Glutamatergic neuron (in vitro differentiated cells): ENCODE results near the gene ABHD11. TPM values are rescaled to one million over a fixed set of nuclear protein-coding genes. Genes with fewer than 3 reads are reported as not detected.
A peak's percentile ranks its signal among the peaks of the same experiment; 100 is the strongest.
"Not testable (repeated sequence)": the region's sequence is repeated elsewhere in the genome, so short reads cannot be mapped to it uniquely, and the experiment has no call there.

Experiments
- DNase-seq: peaks from one replicate; pipeline ENCODE4 v3.0.0; 2022
- H3K27ac Mint-ChIP-seq: one replicate; pipeline ENCODE4 v1.8.0; 2020; ENCODE audit warnings: mild to moderate bottlenecking, mixed read lengths, inconsistent platforms; ENCODE audit not compliant: unreplicated experiment
- H3K27me3 Mint-ChIP-seq: one replicate; pipeline ENCODE4 v1.8.0; 2020; ENCODE audit warnings: mild to moderate bottlenecking, moderate library complexity, mixed read lengths, inconsistent platforms; ENCODE audit not compliant: unreplicated experiment
- H3K36me3 Mint-ChIP-seq: one replicate; pipeline ENCODE4 v1.8.0; 2020; ENCODE audit warnings: mild to moderate bottlenecking, mixed read lengths, inconsistent platforms; ENCODE audit not compliant: unreplicated experiment
- H3K4me1 Mint-ChIP-seq: one replicate; pipeline ENCODE4 v1.8.0; 2020; ENCODE audit warnings: mild to moderate bottlenecking, low read depth, mixed read lengths, inconsistent platforms; ENCODE audit not compliant: unreplicated experiment
- H3K4me3 Mint-ChIP-seq: one replicate; pipeline ENCODE4 v1.8.0; 2020; ENCODE audit warnings: mild to moderate bottlenecking, mixed read lengths, inconsistent platforms; ENCODE audit not compliant: unreplicated experiment
- H3K9me3 Mint-ChIP-seq: one replicate; pipeline ENCODE4 v1.8.0; 2020; ENCODE audit warnings: mild to moderate bottlenecking, moderate library complexity, mixed read lengths, inconsistent platforms; ENCODE audit not compliant: unreplicated experiment
- long read RNA-seq: library from polyadenylated mRNA; unstranded; transcript quantifications from one replicate; pipeline ENCODE4 v2.0.0, GENCODE V29; 2020; ENCODE audit not compliant: unreplicated experiment
- total RNA-seq: library from RNA; stranded (reverse); fragmentation: NEBNext Ultra II Directional; extraction: Animal tissue kit (Norgen Biotek cat#: 25700); gene quantifications from one replicate; pipeline ENCODE4 v1.2.1, GENCODE V29; 2021; ENCODE audit not compliant: unreplicated experiment
- TF ChIP-seq, protein P1 (sequence below): fragments of 200-600 bp; sonication (generic); IDR thresholded peaks from one replicate; pipeline ENCODE4 v1.5.0; 2021; ENCODE audit not compliant: partially characterized antibody, unreplicated experiment

ABHD11 gene, protein sequence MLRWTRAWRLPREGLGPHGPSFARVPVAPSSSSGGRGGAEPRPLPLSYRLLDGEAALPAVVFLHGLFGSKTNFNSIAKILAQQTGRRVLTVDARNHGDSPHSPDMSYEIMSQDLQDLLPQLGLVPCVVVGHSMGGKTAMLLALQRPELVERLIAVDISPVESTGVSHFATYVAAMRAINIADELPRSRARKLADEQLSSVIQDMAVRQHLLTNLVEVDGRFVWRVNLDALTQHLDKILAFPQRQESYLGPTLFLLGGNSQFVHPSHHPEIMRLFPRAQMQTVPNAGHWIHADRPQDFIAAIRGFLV
- total RNA-seq = 13.9 TPM
- long read RNA-seq, partial matches to known transcripts = 1 of 7 reads
- long read RNA-seq, other reads (novel, unspliced or antisense) = 4 of 7 reads

DNA sequence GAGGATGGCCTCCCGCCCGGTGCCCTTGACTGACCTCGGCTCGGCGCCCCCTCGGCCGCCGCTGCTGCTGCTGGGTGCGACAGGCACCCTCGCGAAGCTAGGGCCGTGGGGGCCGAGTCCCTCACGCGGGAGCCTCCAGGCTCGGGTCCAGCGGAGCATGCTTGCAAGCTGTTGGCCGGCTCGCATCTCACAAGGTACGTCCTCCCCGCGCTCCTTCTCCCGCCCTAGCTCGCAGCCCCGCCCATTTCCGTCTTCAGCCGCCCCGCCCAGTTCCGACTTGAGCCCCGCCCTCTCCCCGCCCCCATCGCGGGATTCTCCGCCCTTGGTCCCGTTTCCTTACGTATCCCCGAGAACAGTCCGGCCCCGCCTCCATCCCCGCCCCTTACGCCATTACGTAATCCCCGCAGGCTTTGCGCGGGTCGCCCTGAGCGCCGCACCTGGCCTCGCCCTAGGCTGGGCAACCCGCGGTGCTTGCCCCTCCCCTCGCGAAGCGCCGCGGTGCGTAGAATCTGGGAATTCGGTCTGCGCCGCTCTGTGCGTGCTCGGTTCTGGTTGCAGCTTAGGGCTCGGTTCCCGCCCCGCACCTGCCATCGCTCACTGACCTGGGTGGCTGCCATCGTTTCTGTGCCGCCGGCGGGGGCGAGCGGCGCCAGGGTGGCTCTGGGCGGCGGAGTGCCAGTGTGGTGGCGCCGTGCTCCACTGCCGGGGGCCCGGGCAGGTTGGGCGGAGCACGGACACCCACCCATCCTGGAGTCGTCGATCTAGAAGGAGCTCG lies at the start of gene ABHD11:
Gene ABHD11 (minus strand): TSS at position 191 of the 775 bp plus-strand sequence. CDS start 32 bp downstream, at position 159.
- Mint-ChIP-seq H3K4me1 (peaks cover 7% of the 10 kb centered on the region), H3K27ac (peak within 1 kb of the TSS; percentile 93), H3K27me3 (peaks cover 10% of the 10 kb centered on the region), H3K9me3 (peaks cover 5% of the 10 kb centered on the region), H3K36me3 (no peaks in the 10 kb centered on the region), H3K4me3 (peak within 1 kb of the TSS; percentile 95)
- peak; percentile 99 for DNase-seq
- TF ChIP-seq, protein P1, sequence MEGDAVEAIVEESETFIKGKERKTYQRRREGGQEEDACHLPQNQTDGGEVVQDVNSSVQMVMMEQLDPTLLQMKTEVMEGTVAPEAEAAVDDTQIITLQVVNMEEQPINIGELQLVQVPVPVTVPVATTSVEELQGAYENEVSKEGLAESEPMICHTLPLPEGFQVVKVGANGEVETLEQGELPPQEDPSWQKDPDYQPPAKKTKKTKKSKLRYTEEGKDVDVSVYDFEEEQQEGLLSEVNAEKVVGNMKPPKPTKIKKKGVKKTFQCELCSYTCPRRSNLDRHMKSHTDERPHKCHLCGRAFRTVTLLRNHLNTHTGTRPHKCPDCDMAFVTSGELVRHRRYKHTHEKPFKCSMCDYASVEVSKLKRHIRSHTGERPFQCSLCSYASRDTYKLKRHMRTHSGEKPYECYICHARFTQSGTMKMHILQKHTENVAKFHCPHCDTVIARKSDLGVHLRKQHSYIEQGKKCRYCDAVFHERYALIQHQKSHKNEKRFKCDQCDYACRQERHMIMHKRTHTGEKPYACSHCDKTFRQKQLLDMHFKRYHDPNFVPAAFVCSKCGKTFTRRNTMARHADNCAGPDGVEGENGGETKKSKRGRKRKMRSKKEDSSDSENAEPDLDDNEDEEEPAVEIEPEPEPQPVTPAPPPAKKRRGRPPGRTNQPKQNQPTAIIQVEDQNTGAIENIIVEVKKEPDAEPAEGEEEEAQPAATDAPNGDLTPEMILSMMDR = no peak

DNA sequence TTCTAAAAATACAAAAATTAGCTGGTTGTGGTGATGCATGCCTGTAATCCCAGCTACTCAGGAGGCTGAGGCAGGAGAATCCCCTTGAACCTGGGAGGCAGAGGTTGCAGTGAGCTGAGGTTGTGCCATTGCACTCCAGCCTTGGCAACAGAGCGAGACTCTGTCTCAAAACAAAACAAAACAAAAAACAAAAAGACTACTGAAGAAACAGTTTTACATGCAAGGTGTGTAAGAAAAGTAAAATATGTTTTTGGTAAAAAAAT lies 49.1 kb upstream of the ABHD11 start:
- H3K36me3 Mint-ChIP-seq, H3K9me3 Mint-ChIP-seq, DNase-seq, H3K27me3 Mint-ChIP-seq, H3K4me3 Mint-ChIP-seq, H3K27ac Mint-ChIP-seq, H3K4me1 Mint-ChIP-seq: not testable (repeated sequence)

DNA sequence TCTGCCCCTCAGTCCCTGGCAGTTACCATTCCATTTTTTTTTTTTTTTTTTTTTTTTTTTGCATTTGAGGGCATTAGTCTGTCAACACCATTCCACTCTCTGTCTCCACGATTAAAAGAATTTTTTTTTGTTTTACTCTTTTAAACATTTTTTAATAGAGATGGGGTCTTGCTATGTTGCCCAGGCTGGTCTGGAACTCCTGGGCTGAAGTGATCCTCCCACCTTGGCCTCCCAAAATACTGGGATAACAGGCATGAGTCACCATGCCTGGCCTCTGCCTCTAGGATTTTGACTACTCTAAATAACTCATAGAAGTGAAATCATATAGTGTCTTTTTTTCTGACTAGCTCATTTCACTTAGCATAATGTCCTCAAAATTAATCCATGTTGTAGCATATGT lies 48.0 kb upstream of the ABHD11 start:
- no peaks in the 10 kb centered on the region for H3K27me3 Mint-ChIP-seq
- peaks cover 3% of the 10 kb centered on the region for H3K9me3 Mint-ChIP-seq

DNA sequence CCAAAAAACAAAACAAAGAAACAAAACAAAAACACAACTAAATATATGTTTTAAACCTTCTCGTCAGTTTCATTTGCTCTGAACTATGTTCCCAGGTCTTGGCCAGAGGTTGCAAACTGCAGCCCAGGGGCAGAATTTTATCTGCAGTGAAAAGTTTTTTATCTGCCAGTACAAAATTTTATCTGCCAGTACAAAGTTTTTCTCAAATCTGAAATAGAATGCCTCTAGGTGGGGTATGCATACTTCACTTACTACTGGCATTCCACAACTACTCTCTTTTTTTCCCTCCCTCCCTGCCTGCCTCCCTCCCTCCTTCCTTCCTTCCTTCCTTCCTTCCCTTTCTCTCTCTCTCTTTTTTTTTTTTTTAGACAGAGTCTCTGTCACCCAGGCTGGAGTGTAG lies 40.9 kb upstream of the ABHD11 start:
- Mint-ChIP-seq H3K4me1 (peaks cover 2% of the 10 kb centered on the region), H3K27ac (no peak overlapping the region), H3K27me3 (peaks cover 4% of the 10 kb centered on the region), H3K36me3 (peaks cover 10% of the 10 kb centered on the region), H3K4me3 (no peak overlapping the region), H3K9me3 (peaks cover 5% of the 10 kb centered on the region)
- TF ChIP-seq, protein P1 = no peak
- DNase-seq = no peak

More for the DNA sequence above, 48.0 kb upstream of the ABHD11 start:
- no peak for DNase-seq
- no peak overlapping the region for H3K27ac Mint-ChIP-seq
- H3K4me1 Mint-ChIP-seq = no peaks in the 10 kb centered on the region
- TF ChIP-seq, protein P1 = no peak
- H3K4me3 Mint-ChIP-seq = no peak overlapping the region
- H3K36me3 Mint-ChIP-seq = peaks cover 10% of the 10 kb centered on the region

DNA sequence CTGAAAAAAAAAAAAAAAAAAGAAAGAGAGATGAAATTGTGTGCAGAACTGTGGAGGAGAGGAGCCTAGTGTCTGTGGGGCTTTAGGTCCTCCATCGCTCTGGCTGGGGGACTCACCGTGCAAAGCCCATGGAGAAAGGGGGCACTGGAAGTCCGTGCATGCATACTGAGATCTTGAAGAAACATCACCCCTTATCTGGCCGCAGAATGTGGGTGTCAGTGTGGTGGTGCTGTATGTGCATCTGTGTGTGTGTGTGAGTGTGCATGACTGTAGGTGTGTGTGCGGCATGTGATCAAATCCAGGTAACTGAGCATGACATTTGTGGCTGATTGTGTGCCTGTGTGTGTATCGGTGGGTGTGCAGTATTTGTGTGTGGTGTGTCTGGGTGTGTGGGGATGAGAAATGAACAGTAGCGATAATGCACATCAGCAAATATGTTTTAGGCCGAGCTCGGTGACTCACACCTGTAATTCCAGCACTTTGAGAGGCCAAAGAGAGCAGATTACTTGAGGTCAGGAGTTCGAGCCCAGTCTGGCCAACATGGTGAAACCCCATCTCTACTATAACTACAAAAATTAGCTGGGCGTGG lies 40.3 kb upstream of the ABHD11 start:
- Mint-ChIP-seq H3K9me3 (peaks cover 6% of the 10 kb centered on the region), H3K36me3 (peaks cover 10% of the 10 kb centered on the region), H3K27me3 (peaks cover 4% of the 10 kb centered on the region), H3K4me3 (no peak overlapping the region), H3K27ac (no peak overlapping the region), H3K4me1 (peaks cover 2% of the 10 kb centered on the region)
- no peak for DNase-seq
- TF ChIP-seq, protein P1 = no peak
